Measurements from ENCODE around the gene DRAM1. TPM values are rescaled to one million over a fixed set of nuclear protein-coding genes. Genes with fewer than 3 reads are reported as not detected.
A peak's percentile ranks its signal among the peaks of the same experiment; 100 is the strongest.
"Not testable (repeated sequence)": the region's sequence is repeated elsewhere in the genome, so short reads cannot be mapped to it uniquely, and the experiment has no call there.

Gene DRAM1
- total RNA-seq, 2 donors from 2014 or later = 24.5 to 63.0 TPM

DNA sequence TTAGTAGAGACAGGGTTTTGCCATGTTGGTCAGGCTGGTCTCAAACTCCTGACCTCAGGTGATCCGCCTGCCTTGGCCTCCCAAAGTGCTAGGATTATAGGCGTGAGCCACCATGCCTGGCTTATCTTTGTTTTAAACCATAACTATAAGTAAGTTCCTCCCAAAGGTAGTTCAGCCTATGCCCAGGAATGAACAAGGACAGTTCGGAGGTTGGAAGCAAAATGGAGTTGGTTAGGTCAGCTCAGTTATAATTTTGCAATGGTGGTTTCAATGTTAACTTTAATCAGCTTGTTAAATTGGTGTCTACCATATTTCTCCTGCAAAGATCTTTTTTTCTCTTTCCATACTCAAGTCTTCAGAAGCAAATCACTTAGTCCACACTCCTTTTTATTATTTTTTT, 9.8 kb upstream of the DRAM1 start:
- H3K27ac Mint-ChIP-seq = peak overlapping the region in 1 of 2 donors; percentile 43
- not testable (repeated sequence) for H3K9me3 Mint-ChIP-seq; H3K36me3 Mint-ChIP-seq; ATAC-seq; DNase-seq (ENCODE audit: low spot score); H3K4me3 Mint-ChIP-seq; H3K27me3 Mint-ChIP-seq
- peaks cover 16 to 24% of the 10 kb centered on the region in 2 donors for H3K4me1 Mint-ChIP-seq (ENCODE audit: low read depth in 2 of 2)

- no peak for DNase-seq (ENCODE audit: low spot score)
- no peak for ATAC-seq
- Mint-ChIP-seq H3K9me3 (no peaks in the 10 kb centered on the region), H3K27ac (no peak overlapping the region), H3K4me1 (ENCODE audit: low read depth in 2 of 2) (peaks cover 11 to 17% of the 10 kb centered on the region in 2 donors), H3K27me3 (no peaks in the 10 kb centered on the region), H3K36me3 (no peaks in the 10 kb centered on the region), H3K4me3 (no peak overlapping the region)
Measured at GRCh38 chr12:101870925-101871324, 6.5 kb upstream of the DRAM1 start.

GRCh38 chr12:101875162-101875561, 2.2 kb upstream of the DRAM1 start:
- Mint-ChIP-seq H3K27ac (peak overlapping the region; percentile 75 to 94), H3K4me1 (ENCODE audit: low read depth in 2 of 2) (peaks cover 18 to 26% of the 10 kb centered on the region in 2 donors), H3K9me3 (no peaks in the 10 kb centered on the region), H3K36me3 (no peaks in the 10 kb centered on the region), H3K27me3 (no peaks in the 10 kb centered on the region), H3K4me3 (no peak overlapping the region)
- ATAC-seq (no peak), DNase-seq (ENCODE audit: low spot score) (no peak)

DNA sequence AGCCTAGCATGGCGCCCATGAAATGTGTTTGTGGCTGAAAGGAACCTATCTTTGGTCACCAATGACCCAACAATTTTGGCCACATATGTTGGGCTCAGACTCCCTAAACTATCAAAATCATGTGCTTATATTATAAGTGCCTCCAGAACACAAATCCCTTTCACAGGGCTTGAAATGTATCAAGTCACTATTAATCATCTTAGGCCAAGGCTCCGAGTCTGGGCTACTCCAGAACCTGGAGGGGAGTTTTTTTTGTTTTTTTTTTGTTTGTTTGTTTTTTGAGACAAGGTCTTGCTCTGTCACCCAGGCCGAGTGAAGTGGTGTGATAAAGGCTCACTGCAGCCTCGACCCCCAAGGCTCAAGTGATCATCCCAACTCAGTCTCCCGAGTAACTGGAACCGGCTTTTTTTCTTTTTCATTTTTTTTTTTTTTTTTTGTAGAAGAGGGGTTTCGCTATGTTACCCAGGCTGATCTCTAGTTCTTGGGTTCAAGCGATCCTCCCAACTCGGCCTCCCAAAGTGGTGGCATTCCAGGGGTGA, 989 bp upstream of the DRAM1 start:
- no peaks in the 10 kb centered on the region for H3K27me3 Mint-ChIP-seq
- DNase-seq (ENCODE audit: low spot score) (no peak), ATAC-seq (no peak)
- H3K27ac Mint-ChIP-seq = peak overlapping the region; percentile 75 to 94
- no peaks in the 10 kb centered on the region for H3K9me3 Mint-ChIP-seq
- H3K36me3 Mint-ChIP-seq = peaks cover 7% of the 10 kb centered on the region
- peak overlapping the region; percentile 97 for H3K4me3 Mint-ChIP-seq
- peaks cover 26 to 32% of the 10 kb centered on the region in 2 donors for H3K4me1 Mint-ChIP-seq (ENCODE audit: low read depth in 2 of 2)

DNA sequence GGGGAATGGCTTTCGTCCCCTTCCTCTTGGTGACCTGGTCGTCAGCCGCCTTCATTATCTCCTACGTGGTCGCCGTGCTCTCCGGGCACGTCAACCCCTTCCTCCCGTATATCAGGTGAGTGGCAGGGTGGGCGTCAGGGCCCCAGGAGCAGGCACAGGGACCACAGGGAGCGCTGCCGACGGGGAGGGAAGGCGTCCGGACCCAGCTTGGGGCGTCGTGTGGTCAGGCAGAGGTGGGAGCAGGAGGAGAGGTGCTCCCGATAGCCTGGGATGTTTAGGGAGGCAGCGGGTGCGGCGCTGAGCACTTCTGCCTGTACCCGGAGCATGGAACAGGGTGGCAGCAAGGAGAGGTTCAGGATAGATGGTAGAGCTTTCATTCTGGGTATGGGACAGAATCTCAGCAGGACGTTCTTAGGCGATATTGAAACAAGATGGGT, 444 bp downstream of the DRAM1 start:
- no peaks in the 10 kb centered on the region for H3K9me3 Mint-ChIP-seq
- DNase-seq (ENCODE audit: low spot score) = no peak
- H3K27ac Mint-ChIP-seq = peak overlapping the region; percentile 75 to 94
- peak overlapping the region; percentile 97 for H3K4me3 Mint-ChIP-seq
- H3K36me3 Mint-ChIP-seq = peaks cover 12% of the 10 kb centered on the region
- no peaks in the 10 kb centered on the region for H3K27me3 Mint-ChIP-seq
- ATAC-seq = peak in 1 of 2 donors; percentile 10
- H3K4me1 Mint-ChIP-seq (ENCODE audit: low read depth in 2 of 2) = peaks cover 32 to 36% of the 10 kb centered on the region in 2 donors

GRCh38 chr12:101878243-101878821, 952 bp downstream of the DRAM1 start:
- no peaks in the 10 kb centered on the region for H3K27me3 Mint-ChIP-seq
- peak overlapping the region; percentile 75 to 94 for H3K27ac Mint-ChIP-seq
- ATAC-seq (no peak), DNase-seq (ENCODE audit: low spot score) (no peak)
- H3K9me3 Mint-ChIP-seq = no peaks in the 10 kb centered on the region
- peaks cover 35 to 36% of the 10 kb centered on the region in 2 donors for H3K4me1 Mint-ChIP-seq (ENCODE audit: low read depth in 2 of 2)
- peak overlapping the region; percentile 97 for H3K4me3 Mint-ChIP-seq
- peaks cover 12% of the 10 kb centered on the region for H3K36me3 Mint-ChIP-seq

DNA sequence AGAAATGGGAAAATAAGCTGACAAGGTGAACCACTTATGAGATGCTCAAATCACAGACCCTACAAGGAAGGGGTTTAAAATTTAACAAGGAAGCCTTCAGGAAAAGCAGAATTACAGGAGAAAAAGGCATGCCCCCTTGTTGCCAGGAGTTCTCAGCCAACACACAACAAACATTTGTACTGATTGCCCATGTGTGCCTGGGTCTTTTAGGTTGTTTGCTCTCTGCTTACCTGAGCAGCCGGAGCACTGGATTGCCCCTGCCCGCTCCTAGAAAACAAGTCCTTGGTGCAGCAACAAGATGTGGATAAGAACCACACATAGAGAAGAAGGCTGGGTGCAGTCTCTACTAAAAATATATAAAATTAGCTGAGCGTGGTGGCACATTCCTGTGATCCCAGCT, 3.4 kb downstream of the DRAM1 start:
- Mint-ChIP-seq H3K9me3 (no peaks in the 10 kb centered on the region), H3K27ac (no peak overlapping the region), H3K4me1 (ENCODE audit: low read depth in 2 of 2) (peaks cover 30 to 35% of the 10 kb centered on the region in 2 donors), H3K36me3 (peaks cover 18% of the 10 kb centered on the region), H3K27me3 (no peaks in the 10 kb centered on the region), H3K4me3 (no peak overlapping the region)
- no peak for ATAC-seq
- DNase-seq (ENCODE audit: low spot score) = no peak

GRCh38 chr12:101881228-101881627, 3.8 kb downstream of the DRAM1 start:
- peaks cover 18% of the 10 kb centered on the region for H3K36me3 Mint-ChIP-seq
- DNase-seq (ENCODE audit: low spot score) (no peak), ATAC-seq (no peak)
- H3K27me3 Mint-ChIP-seq = no peaks in the 10 kb centered on the region
- H3K27ac Mint-ChIP-seq = no peak overlapping the region
- no peaks in the 10 kb centered on the region for H3K9me3 Mint-ChIP-seq
- peak overlapping the region; percentile 37 for H3K4me3 Mint-ChIP-seq
- peaks cover 28 to 35% of the 10 kb centered on the region in 2 donors for H3K4me1 Mint-ChIP-seq (ENCODE audit: low read depth in 2 of 2)

- Mint-ChIP-seq H3K4me3 (no peak overlapping the region), H3K9me3 (no peaks in the 10 kb centered on the region), H3K27me3 (no peaks in the 10 kb centered on the region), H3K4me1 (ENCODE audit: low read depth in 2 of 2) (peaks cover 21 to 26% of the 10 kb centered on the region in 2 donors), H3K27ac (no peak overlapping the region), H3K36me3 (peaks cover 20% of the 10 kb centered on the region)
- DNase-seq (ENCODE audit: low spot score) = no peak
- no peak for ATAC-seq
Measured at GRCh38 chr12:101884174-101884573, 6.8 kb downstream of the DRAM1 start.

GRCh38 chr12:101884781-101885340, 7.5 kb downstream of the DRAM1 start:
- H3K4me1 Mint-ChIP-seq (ENCODE audit: low read depth in 2 of 2) = peaks cover 24 to 29% of the 10 kb centered on the region in 2 donors

GRCh38 chr12:101885912-101886561, 8.7 kb downstream of the DRAM1 start:
- H3K4me1 Mint-ChIP-seq (ENCODE audit: low read depth in 2 of 2) = peaks cover 23 to 24% of the 10 kb centered on the region in 2 donors
- no peaks in the 10 kb centered on the region for H3K27me3 Mint-ChIP-seq
- no peak overlapping the region for H3K27ac Mint-ChIP-seq
- DNase-seq (ENCODE audit: low spot score) (no peak), ATAC-seq (no peak)
- H3K9me3 Mint-ChIP-seq = no peaks in the 10 kb centered on the region
- no peak overlapping the region for H3K4me3 Mint-ChIP-seq
- H3K36me3 Mint-ChIP-seq = peaks cover 23% of the 10 kb centered on the region

More at GRCh38 chr12:101884781-101885340, 7.5 kb downstream of the DRAM1 start:
- H3K9me3 Mint-ChIP-seq; H3K27ac Mint-ChIP-seq; DNase-seq (ENCODE audit: low spot score); ATAC-seq; H3K27me3 Mint-ChIP-seq; H3K4me3 Mint-ChIP-seq: not testable (repeated sequence)
- peaks cover 24% of the 10 kb centered on the region for H3K36me3 Mint-ChIP-seq

GRCh38 chr12:101889211-101889752, 11.9 kb downstream of the DRAM1 start:
- Mint-ChIP-seq H3K27ac (peak overlapping the region in 1 of 2 donors; percentile 57), H3K9me3 (no peaks in the 10 kb centered on the region), H3K4me3 (peak overlapping the region; percentile 25), H3K4me1 (ENCODE audit: low read depth in 2 of 2) (peaks cover 11 to 17% of the 10 kb centered on the region in 2 donors), H3K36me3 (peaks cover 14% of the 10 kb centered on the region), H3K27me3 (no peaks in the 10 kb centered on the region)
- no peak for DNase-seq (ENCODE audit: low spot score)
- ATAC-seq = no peak

DNA sequence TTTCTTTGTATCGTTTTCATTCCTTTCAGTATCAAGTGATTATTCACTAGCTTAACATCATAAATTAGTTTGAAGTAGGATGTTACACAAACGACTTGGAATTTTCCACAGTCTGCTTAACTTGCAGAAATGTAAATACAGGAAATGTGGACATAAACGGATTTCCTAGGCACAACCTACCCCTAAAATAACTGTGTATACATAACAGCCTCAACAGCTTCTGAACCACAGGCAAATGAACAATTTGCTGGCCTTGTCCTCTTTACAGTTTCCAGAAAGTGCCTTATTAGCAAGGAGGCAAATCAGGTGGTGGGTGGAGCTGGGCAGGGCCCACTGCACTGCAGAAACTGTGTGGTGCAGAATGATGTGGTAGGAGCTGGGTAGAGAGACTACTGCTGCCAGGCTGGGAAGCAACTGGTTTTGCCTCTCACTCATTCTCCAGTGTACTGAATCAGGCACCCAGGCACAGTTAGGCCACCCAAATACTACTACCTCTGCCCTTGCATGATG, 14.1 kb downstream of the DRAM1 start:
- H3K9me3 Mint-ChIP-seq = no peaks in the 10 kb centered on the region
- H3K4me1 Mint-ChIP-seq (ENCODE audit: low read depth in 2 of 2) = peaks cover 12 to 15% of the 10 kb centered on the region in 2 donors
- no peak overlapping the region for H3K27ac Mint-ChIP-seq
- DNase-seq (ENCODE audit: low spot score) = no peak
- ATAC-seq = no peak
- H3K27me3 Mint-ChIP-seq = no peaks in the 10 kb centered on the region
- H3K36me3 Mint-ChIP-seq = peaks cover 10% of the 10 kb centered on the region
- no peak overlapping the region for H3K4me3 Mint-ChIP-seq
